ENCODE measurements around the gene TUBB. TPM values are rescaled to one million over a fixed set of nuclear protein-coding genes. Genes with fewer than 3 reads are reported as not detected.
A peak's percentile ranks its signal among the peaks of the same experiment; 100 is the strongest.

TUBB gene
- total RNA-seq, 1 donor from 2014 or later = 725 TPM

GRCh38 chr6:30724906-30725667, 4.9 kb downstream of the TUBB start:
- peak overlapping the region; percentile 50 for H3K4me3 Mint-ChIP-seq (ENCODE audit: unreplicated experiment)
- peaks cover 39% of the 10 kb centered on the region for H3K4me1 Mint-ChIP-seq (ENCODE audit: unreplicated experiment)
- DNase-seq (ENCODE audit: extremely low spot score, unreplicated experiment) = no peak
- peak overlapping the region; percentile 69 for H3K27ac Mint-ChIP-seq (ENCODE audit: unreplicated experiment)
- H3K36me3 Mint-ChIP-seq (ENCODE audit: unreplicated experiment) = peaks cover 47% of the 10 kb centered on the region
- H3K27me3 Mint-ChIP-seq (ENCODE audit: unreplicated experiment) = no peaks in the 10 kb centered on the region
- no peaks in the 10 kb centered on the region for H3K9me3 Mint-ChIP-seq (ENCODE audit: unreplicated experiment)
- no peak for TF ChIP-seq CTCF (IDR thresholded peaks at IDR 0.05)

- peaks cover 39% of the 10 kb centered on the region for H3K4me1 Mint-ChIP-seq (ENCODE audit: unreplicated experiment)
- H3K27ac Mint-ChIP-seq (ENCODE audit: unreplicated experiment) = peak overlapping the region; percentile 60
- TF ChIP-seq CTCF (IDR thresholded peaks at IDR 0.05) = no peak
- no peak overlapping the region for H3K4me3 Mint-ChIP-seq (ENCODE audit: unreplicated experiment)
- no peaks in the 10 kb centered on the region for H3K9me3 Mint-ChIP-seq (ENCODE audit: unreplicated experiment)
- peaks cover 47% of the 10 kb centered on the region for H3K36me3 Mint-ChIP-seq (ENCODE audit: unreplicated experiment)
- DNase-seq (ENCODE audit: extremely low spot score, unreplicated experiment) = no peak
- H3K27me3 Mint-ChIP-seq (ENCODE audit: unreplicated experiment) = no peaks in the 10 kb centered on the region
Observed at GRCh38 chr6:30725713-30726505, 5.8 kb downstream of the TUBB start.

DNA sequence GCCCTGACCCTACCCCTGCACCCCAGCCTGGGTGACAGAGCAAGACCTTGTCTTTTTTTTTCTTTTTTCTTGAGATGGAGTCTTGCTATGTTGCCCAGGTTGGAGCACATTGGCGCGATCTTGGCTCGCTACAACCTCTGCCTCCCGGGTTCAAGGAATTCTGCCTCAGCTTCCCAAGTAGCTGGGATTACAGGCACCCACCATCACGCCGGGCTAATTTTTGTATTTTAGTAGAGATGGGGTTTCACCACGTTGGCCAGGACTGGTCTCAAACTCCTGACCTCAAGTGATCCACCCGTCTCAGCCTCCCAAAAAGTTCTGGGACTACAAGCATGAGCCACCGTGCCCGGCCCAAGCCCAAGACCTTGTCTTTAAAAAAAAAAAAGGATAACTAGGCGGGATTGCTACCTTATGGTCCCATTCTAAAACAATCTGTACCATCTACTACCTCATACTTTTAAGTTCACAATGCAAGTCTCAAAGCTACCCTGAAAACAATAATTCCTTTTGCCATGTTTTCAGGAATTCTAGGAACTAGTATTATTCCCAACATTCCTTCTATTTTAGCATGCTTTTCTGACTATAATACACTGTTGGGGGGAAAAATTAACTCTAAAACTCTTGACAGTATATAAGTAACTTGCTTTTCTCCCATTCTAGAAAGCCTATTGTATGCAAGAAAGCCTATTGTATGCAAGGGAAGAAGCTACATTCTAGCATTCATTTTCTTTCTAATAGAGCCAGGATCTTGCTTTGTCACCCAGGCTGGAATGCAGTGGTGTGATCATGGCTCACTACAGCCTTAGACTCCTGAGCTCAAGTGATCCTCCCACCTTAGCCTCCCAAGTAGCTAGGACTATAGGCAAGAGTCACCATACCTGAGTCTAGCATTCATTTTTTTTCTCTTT, 6.6 kb downstream of the TUBB start:
- no peak for DNase-seq (ENCODE audit: extremely low spot score, unreplicated experiment)
- no peaks in the 10 kb centered on the region for H3K27me3 Mint-ChIP-seq (ENCODE audit: unreplicated experiment)
- no peaks in the 10 kb centered on the region for H3K9me3 Mint-ChIP-seq (ENCODE audit: unreplicated experiment)
- peaks cover 42% of the 10 kb centered on the region for H3K36me3 Mint-ChIP-seq (ENCODE audit: unreplicated experiment)
- H3K27ac Mint-ChIP-seq (ENCODE audit: unreplicated experiment) = peak overlapping the region; percentile 68
- H3K4me1 Mint-ChIP-seq (ENCODE audit: unreplicated experiment) = peaks cover 39% of the 10 kb centered on the region
- H3K4me3 Mint-ChIP-seq (ENCODE audit: unreplicated experiment) = no peak overlapping the region
- no peak for TF ChIP-seq CTCF (IDR thresholded peaks at IDR 0.05)

GRCh38 chr6:30727920-30728553, 7.9 kb downstream of the TUBB start:
- Mint-ChIP-seq H3K9me3 (ENCODE audit: unreplicated experiment) (no peaks in the 10 kb centered on the region), H3K4me1 (ENCODE audit: unreplicated experiment) (peaks cover 32% of the 10 kb centered on the region)
- DNase-seq (ENCODE audit: extremely low spot score, unreplicated experiment) = no peak

More at GRCh38 chr6:30727920-30728553, 7.9 kb downstream of the TUBB start:
- H3K36me3 Mint-ChIP-seq (ENCODE audit: unreplicated experiment) = peaks cover 35% of the 10 kb centered on the region
- H3K27me3 Mint-ChIP-seq (ENCODE audit: unreplicated experiment) = no peaks in the 10 kb centered on the region
- no peak overlapping the region for H3K4me3 Mint-ChIP-seq (ENCODE audit: unreplicated experiment)
- peak; percentile 49 for TF ChIP-seq CTCF (IDR thresholded peaks at IDR 0.05)
- H3K27ac Mint-ChIP-seq (ENCODE audit: unreplicated experiment) = peak overlapping the region; percentile 58
